NCI-H146 treated with DMSO at 0.1 percent for 48 hours (cell line): ENCODE measurements around the gene UBAC2.

ENCODE experiments used
- DNase-seq: peaks from one replicate; lab custom pipeline; 2025; ENCODE audit not compliant: unreplicated experiment; lab: John Stamatoyannopoulos, UW

Gene UBAC2

DNA sequence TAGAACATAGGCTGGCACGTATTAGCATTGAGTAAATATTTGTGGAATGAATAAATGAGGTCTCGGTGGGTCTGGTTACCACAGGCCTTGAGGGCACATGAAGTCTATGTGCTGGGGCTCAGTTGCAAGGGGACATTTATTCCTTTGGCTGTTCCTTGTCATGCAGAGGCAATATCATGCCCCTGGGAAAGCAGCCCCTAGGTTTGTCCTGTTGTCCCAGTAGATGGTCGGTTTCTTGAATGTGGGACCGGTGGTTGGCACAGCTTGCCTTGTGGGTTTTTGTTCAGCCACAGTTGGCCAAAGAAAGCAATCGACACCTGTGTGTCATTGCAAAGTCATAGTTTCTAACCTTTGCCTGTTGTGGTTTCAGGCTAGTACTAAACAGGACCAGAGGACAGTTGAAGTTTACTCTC lies 131.2 kb downstream of the UBAC2 start:
- DNase-seq, result no peak

DNA sequence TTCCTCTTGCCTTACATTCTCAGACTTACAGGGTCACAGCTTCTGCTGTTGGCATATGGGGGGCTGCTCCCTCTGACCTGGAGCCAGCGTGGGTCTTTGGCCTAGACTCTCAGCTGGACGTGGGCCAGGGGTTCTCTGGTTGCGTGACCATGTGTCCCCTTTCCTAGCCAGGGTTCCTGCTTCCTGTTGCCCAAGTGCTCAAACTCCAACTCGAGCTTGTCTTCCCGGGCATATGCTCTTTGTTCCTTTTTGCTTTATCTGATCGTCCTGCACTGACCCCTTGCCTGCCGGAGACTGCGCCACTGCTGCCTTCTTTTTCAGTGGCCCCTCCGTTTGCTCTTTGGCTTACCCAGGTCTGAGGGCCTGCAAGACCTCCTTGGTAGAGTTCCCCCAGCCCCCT lies 131.8 kb downstream of the UBAC2 start:
- DNase-seq, result no peak

GRCh38 chr13:99334221-99334620 lies 133.6 kb downstream of the UBAC2 start:
- no peak for DNase-seq

DNA sequence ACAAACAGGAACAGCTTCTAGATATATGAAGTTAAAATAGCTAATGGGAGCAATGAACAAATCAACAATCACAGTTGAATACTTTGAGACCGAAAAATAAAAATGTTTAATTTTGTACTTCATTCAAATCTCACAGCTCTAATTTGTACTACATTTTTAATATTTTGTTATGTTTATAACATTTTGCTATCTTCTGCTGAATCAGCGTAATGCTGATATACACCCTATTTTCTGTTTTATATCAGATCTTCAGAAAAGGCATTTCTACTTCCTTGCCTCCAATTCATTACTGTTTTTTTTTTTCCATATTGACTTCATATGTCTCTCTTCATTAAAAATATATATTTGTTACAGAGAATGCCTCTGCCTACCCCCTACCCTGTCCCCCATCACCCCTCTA lies 134.4 kb downstream of the UBAC2 start:
- DNase-seq, result no peak

DNA sequence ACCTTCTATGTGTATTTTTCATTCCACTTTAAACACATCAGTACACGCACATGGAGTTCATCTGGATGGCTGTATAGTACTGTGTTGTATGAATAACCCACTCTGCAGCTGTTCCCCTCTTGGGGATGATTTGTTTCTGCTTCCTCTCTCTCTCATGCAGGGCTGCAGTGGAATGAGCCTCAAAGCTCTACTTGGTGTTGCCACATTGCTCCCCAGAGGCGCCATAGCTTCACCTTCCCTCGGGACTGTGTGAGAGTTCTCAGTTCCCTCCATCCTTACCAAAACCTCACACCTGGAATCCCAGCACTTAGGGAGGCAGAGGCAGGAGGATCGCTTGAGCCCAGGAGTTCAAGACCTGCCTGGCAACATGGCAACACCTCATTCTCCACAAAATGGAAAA lies 134.9 kb downstream of the UBAC2 start:
- DNase-seq, result no peak

DNA sequence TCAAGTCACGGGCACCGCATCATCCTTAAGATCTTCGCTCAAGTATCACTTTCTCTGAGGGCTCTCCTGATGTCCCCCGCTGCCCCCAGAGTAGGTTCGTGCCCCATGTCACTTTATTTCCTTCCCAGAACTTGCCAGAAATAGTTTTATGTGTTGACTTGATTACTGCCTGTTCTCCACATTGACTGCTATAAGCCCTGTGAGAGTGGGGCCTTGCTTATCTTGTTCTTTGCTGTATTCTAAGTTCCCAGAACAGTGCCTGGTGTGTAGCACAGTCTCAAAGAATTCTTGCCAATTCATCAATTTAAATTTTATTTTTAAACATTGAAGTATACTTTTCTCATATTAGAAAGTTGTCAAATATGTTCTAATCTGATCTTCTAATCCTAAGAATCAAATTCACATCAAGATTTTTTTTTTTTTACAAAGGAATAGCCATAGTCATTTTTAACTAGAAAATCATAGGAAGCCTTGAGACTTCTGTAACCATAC lies 138.6 kb downstream of the UBAC2 start:
- DNase-seq, result no peak

DNA sequence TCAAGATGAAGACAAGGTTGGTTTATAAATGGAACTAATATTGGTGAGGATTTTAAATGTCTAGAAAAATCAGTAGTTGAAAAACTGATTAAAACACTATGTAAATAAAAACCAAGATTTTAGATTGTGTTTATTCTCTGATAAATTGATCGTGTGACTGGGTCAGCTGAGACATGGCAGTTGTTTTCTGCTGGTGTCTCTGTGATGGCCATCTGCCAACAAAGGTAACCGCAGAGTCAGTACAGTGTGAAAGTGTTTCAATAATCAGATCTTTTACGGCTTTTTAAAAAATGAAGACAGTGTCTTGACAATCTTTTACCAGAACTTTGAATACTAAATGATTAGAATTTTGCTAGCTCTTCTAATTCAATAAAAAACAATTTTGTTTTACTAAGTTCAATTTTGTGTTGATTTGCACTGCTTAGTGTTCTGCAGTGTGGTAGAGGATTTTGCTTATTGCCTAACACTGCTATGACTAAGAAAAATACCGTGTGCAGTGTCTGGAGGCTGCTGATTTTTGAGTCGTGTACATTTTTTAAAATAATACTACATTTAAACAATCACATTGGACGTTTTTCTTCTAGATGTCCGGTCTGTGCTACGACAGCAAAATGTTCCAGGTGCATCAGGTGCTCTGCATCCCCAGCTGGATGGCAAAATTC lies 139.2 kb downstream of the UBAC2 start:
- no peak for DNase-seq

- DNase-seq, result no peak
Observed at GRCh38 chr13:99340638-99341037, 140.0 kb downstream of the UBAC2 start.

GRCh38 chr13:99341969-99342722 lies 141.5 kb downstream of the UBAC2 start:
- no peak for DNase-seq

DNA sequence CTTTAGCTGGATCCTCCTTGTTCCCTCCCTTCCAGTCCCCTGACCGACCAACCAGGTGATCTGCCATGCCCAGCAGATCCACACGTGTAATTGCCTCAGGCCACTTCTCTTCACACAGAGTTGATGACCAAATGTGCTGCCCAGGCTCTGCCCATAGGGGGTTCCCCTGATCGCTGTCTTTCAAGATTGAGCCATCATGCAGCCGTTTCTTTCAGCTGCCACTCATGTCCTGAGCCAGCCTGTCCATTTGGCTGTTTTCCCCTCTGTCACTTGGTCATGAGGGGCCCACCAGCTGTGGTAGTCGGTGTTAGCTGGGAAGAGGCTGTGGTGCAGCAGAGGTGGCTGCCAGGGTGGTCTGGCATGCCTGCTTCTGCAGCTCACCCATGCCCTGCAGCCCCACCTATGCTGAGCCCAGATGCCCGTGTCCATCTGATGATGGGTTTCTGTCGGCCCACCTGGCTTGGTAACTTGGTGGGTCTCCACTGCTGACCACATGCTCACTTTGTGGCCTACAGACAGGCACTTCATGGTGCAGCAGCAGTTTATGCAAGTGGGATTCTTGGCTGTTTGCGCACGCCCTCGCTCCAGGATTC lies 142.2 kb downstream of the UBAC2 start:
- DNase-seq, result no peak

GRCh38 chr13:99344610-99345208 lies 144.1 kb downstream of the UBAC2 start:
- no peak for DNase-seq

GRCh38 chr13:99345345-99345744 lies 144.7 kb downstream of the UBAC2 start:
- no peak for DNase-seq

DNA sequence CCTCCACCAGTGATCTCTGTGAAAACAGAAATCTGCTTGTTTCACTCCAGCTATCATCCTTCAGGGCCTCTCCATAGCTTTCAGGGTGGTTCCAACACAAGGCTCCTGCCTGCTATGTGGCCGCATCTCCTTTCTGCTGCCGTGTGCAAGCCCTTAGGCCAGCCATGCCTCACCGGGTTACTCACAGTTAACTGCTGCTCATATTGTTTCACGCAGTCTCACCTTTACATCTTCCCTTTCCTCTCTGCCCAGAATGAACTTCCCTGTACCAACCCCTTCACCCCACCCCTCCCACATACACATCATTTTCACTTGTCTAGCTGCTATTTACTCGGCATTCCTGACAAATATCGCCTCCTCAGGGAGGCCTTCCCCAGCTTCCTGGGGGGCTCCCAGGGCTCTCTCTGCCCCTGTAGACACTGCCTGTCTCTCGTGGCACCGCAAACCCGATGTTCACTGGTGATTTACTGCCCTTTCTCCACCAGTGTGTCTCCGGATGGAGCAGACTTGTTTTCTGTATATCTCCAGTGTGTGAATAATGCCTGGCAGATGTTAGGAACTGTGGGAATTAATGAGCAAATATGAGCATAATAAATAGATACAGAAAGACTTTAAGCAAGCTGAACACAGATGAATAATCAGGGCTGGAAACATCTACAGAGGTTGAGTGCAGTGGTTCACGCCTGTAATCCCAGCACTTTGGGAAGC lies 145.8 kb downstream of the UBAC2 start:
- no peak for DNase-seq

DNA sequence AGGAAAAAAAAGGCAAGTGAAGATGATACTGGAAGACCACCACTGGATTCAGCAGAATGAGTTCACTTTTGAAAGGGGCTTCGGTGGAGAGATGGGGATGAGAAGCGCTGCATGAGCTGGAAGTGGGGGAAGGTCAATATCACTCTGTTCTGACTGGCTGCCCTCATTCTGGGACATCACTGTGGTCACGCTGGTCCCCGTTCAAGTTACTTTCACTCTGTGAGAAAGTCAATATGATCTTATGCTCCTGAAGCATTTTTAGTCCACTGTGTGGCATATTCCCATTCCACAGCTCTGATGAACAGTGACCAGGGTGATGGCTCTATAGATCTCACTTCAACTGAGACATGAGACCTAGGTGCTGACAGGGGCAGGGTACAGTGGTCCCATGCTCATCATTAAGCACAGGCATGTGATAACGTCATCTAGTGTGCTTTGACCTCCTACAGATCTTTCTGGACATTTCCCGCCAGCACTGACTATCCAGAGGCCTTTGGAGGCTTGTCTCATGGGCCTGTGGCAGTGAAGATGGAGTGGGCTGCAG lies 146.8 kb downstream of the UBAC2 start:
- DNase-seq, result no peak

GRCh38 chr13:99347911-99348451 lies 147.3 kb downstream of the UBAC2 start:
- DNase-seq, result no peak

GRCh38 chr13:99350191-99350590 lies 149.5 kb downstream of the UBAC2 start:
- DNase-seq, result no peak

DNA sequence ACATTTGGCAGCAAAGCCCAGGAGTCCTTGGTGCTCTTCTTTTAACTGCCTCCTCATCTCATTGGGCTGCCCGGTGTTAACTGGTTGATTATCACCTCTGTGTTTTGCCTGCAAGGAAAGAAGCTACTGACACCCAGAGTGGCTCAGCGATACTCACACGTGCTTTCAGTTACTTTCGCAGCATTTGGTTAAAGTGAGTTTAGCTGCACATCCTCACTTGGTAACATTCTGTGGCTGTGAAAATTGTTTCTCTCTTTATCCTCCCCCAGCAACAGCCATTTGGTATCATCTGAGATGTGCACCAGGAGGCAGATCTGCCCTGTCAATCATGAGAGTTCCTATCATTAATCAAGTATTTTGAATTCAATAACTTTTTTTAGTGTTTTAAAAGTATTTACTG lies 151.1 kb downstream of the UBAC2 start:
- no peak for DNase-seq

DNA sequence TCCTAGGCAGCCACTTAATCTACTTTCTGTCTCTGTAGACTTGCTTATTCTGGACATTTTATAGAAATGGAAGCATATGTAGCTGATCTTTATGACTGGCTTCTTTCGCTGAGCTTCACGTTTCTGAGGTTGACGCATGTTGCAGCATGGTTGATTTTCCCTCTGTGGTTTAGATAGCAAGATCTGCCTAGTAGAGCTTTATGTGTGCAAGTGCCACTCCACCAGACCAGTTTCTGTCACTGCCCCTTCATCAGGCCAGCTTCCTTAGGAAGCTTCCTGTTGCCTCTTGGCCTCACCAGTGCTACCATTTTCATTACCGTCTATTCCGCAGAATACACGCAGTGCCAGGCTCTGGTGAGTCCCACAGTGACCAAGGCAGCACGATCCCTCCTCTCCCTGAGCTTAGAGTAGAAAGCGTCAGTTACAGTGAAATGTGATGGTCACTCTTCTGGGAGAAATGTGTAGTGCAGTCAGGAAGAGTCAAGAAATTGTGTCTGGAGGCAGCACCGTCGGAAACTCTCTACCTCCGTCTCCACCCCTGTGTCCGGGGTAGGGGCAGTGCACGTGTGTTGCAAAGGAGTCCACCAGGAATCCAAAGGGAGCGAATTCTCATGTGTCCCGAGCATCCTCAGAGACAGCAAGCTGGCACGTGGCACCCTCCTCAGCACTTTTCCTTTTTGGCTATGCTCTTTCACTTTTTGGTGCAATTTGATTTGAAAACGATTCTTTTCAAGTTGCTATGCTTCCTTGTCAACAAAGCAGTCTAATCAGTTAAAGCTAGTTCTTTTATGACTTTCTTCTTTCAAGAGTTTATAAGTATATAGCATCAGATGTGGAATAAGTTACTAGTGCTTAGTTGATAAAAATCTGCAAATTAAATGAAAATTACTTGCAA lies 151.9 kb downstream of the UBAC2 start:
- DNase-seq, result no peak

GRCh38 chr13:99353246-99353600 lies 152.6 kb downstream of the UBAC2 start:
- no peak for DNase-seq

GRCh38 chr13:99353836-99354235 lies 153.2 kb downstream of the UBAC2 start:
- no peak for DNase-seq
